ENCODE results near the gene ZMYND11. TPM values are rescaled to one million over a fixed set of nuclear protein-coding genes. Genes with fewer than 3 reads are reported as not detected.
"Not testable (repeated sequence)": the region's sequence is repeated elsewhere in the genome, so short reads cannot be mapped to it uniquely, and the experiment has no call there.

ZMYND11 gene
- total RNA-seq, 1 experiment from 2014 or later = 18.8 TPM

DNA sequence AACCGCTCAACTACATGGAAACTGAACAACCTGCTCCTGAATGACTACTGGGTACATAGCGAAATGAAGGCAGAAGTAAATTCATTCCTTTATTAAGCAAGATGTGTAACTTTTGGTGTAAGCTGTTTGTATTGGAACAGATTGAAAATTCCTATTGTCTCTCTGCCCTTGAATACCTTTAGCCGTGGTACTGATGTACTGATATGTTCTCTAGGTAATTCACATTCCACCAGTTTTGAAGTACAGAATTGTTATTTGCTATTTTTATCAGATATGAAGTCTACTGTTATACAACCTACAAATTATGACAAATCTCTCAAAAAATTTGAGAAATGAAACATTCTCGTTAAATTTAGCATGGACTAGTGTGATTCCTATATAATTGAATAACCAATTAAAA lies 17.7 kb downstream of the ZMYND11 start:
- H3K36me3 ChIP-seq (replicated peaks; ENCODE audit: control insufficient read depth, insufficient read depth, low read length) = no peaks in the 10 kb centered on the region
- no peaks in the 10 kb centered on the region for H3K27me3 ChIP-seq (ENCODE audit: control insufficient read depth, insufficient read depth, low read length)
- no peak for DNase-seq
- H3K4me3 ChIP-seq (ENCODE audit: insufficient read depth, low read depth, low read length) = no peak overlapping the region

GRCh38 chr10:154348-154747 lies 19.1 kb downstream of the ZMYND11 start:
- H3K36me3 ChIP-seq (replicated peaks; ENCODE audit: control insufficient read depth, insufficient read depth, low read length) = no peaks in the 10 kb centered on the region
- DNase-seq = no peak
- H3K4me3 ChIP-seq (ENCODE audit: insufficient read depth, low read depth, low read length) = no peak overlapping the region
- H3K27me3 ChIP-seq (ENCODE audit: control insufficient read depth, insufficient read depth, low read length) = no peaks in the 10 kb centered on the region

DNA sequence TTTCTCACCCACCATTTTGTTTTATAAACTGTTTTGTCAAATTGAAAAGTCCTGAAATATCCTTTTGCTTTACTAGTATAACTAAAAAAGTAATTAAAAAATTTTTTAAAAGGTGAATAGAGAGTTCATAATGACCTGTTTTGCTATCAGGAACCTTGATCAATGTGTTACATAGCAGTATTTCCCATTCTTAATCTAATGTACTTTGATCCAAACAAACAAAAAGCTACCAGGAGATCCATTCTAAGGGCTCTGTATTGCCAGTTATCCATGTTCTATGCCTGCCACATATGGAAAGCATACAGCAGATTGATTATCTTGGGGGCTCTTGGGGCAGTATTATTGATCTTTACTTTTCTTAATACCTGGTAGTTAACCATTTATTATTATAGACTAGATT lies 32.1 kb downstream of the ZMYND11 start:
- H3K4me3 ChIP-seq (ENCODE audit: insufficient read depth, low read depth, low read length) = no peak overlapping the region

GRCh38 chr10:173741-174140 lies 38.5 kb downstream of the ZMYND11 start:
- H3K36me3 ChIP-seq (replicated peaks; ENCODE audit: control insufficient read depth, insufficient read depth, low read length) = no peaks in the 10 kb centered on the region
- H3K4me3 ChIP-seq (ENCODE audit: insufficient read depth, low read depth, low read length) = no peak overlapping the region
- no peak for DNase-seq
- no peaks in the 10 kb centered on the region for H3K27me3 ChIP-seq (ENCODE audit: control insufficient read depth, insufficient read depth, low read length)

More for the DNA sequence above, 32.1 kb downstream of the ZMYND11 start:
- DNase-seq = no peak
- Histone ChIP-seq H3K36me3 (replicated peaks; ENCODE audit: control insufficient read depth, insufficient read depth, low read length) (no peaks in the 10 kb centered on the region), H3K27me3 (ENCODE audit: control insufficient read depth, insufficient read depth, low read length) (no peaks in the 10 kb centered on the region)

GRCh38 chr10:176677-177076 lies 41.4 kb downstream of the ZMYND11 start:
- Histone ChIP-seq H3K27me3 (ENCODE audit: control insufficient read depth, insufficient read depth, low read length) (no peaks in the 10 kb centered on the region), H3K4me3 (ENCODE audit: insufficient read depth, low read depth, low read length) (no peak overlapping the region), H3K36me3 (replicated peaks; ENCODE audit: control insufficient read depth, insufficient read depth, low read length) (no peaks in the 10 kb centered on the region)
- no peak for DNase-seq

DNA sequence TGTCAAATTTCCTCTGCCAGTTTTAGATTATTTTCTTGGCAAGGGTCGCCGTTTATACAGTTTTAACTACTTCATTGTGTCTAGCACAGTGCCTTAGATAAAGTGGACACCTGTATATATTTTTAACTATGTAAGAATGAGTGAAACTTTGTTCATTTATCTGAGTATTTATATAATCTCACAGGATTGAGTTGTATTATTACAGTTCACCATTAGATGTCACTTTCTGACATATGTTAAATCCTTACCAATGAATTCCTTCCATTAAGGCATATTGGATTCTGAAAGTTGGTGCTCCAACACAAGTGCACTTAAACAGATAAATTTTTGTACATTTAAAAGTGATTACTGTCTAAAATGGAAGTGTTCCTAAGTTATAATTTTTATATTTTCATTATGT lies 43.0 kb downstream of the ZMYND11 start:
- Histone ChIP-seq H3K27me3 (ENCODE audit: control insufficient read depth, insufficient read depth, low read length) (no peaks in the 10 kb centered on the region), H3K36me3 (replicated peaks; ENCODE audit: control insufficient read depth, insufficient read depth, low read length) (no peaks in the 10 kb centered on the region), H3K4me3 (ENCODE audit: insufficient read depth, low read depth, low read length) (no peak overlapping the region)
- DNase-seq = no peak

GRCh38 chr10:178723-179122 lies 43.5 kb downstream of the ZMYND11 start:
- Histone ChIP-seq H3K36me3 (replicated peaks; ENCODE audit: control insufficient read depth, insufficient read depth, low read length) (no peaks in the 10 kb centered on the region), H3K4me3 (ENCODE audit: insufficient read depth, low read depth, low read length) (no peak overlapping the region), H3K27me3 (ENCODE audit: control insufficient read depth, insufficient read depth, low read length) (no peaks in the 10 kb centered on the region)
- no peak for DNase-seq

GRCh38 chr10:182441-183201 lies 47.4 kb downstream of the ZMYND11 start:
- no peak for DNase-seq
- H3K27me3 ChIP-seq (ENCODE audit: control insufficient read depth, insufficient read depth, low read length) = no peaks in the 10 kb centered on the region
- no peak overlapping the region for H3K4me3 ChIP-seq (ENCODE audit: insufficient read depth, low read depth, low read length)
- no peaks in the 10 kb centered on the region for H3K36me3 ChIP-seq (replicated peaks; ENCODE audit: control insufficient read depth, insufficient read depth, low read length)

- no peak for DNase-seq
- Histone ChIP-seq H3K27me3 (ENCODE audit: control insufficient read depth, insufficient read depth, low read length) (no peaks in the 10 kb centered on the region), H3K36me3 (replicated peaks; ENCODE audit: control insufficient read depth, insufficient read depth, low read length) (no peaks in the 10 kb centered on the region)
Measured at GRCh38 chr10:184174-184573, 48.9 kb downstream of the ZMYND11 start.

DNA sequence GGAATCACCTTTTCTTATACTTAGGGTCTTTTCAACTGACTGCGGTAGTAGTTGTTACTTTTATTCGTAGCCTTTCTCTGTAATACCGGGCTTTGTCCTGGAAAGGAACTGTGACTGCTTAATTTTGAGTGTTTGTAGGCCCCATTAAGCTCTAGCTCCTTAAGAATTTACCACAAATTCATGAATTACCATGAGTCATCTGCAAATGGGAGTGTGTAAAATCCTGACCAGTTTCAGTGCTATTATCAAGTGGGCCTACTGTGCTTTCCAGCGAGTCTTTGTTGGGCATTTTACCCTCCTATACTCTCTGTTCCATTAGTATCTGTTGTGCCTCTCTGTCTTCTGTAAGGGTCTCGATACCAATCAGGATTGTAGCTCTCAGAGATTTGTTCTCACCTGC lies 49.7 kb downstream of the ZMYND11 start:
- Histone ChIP-seq H3K27me3 (ENCODE audit: control insufficient read depth, insufficient read depth, low read length) (no peaks in the 10 kb centered on the region), H3K4me3 (ENCODE audit: insufficient read depth, low read depth, low read length) (no peak overlapping the region), H3K36me3 (replicated peaks; ENCODE audit: control insufficient read depth, insufficient read depth, low read length) (no peaks in the 10 kb centered on the region)
- no peak for DNase-seq

More at GRCh38 chr10:184174-184573, 48.9 kb downstream of the ZMYND11 start:
- no peak overlapping the region for H3K4me3 ChIP-seq (ENCODE audit: insufficient read depth, low read depth, low read length)

DNA sequence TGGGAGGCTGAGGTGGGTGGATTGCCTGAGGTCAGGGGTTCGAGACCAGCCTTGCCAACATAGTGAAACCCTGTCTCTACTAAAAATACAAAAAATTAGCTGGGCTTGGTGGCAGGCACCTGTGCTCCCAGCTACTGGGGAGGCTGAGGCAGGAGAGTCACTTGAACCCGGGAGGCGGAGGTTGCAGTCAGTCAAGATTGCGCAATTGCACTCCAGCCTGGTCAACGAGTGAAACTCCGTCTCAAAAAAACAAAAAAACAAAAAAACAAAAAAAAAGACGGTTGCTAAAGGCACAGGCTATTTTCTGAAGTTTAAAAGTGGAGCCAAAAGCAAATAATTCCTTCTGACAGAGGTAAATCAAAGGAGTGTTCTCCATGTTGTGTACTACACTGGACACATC lies 50.3 kb downstream of the ZMYND11 start:
- not testable (repeated sequence) for H3K27me3 ChIP-seq (ENCODE audit: control insufficient read depth, insufficient read depth, low read length); DNase-seq; H3K36me3 ChIP-seq (replicated peaks; ENCODE audit: control insufficient read depth, insufficient read depth, low read length); H3K4me3 ChIP-seq (ENCODE audit: insufficient read depth, low read depth, low read length)

DNA sequence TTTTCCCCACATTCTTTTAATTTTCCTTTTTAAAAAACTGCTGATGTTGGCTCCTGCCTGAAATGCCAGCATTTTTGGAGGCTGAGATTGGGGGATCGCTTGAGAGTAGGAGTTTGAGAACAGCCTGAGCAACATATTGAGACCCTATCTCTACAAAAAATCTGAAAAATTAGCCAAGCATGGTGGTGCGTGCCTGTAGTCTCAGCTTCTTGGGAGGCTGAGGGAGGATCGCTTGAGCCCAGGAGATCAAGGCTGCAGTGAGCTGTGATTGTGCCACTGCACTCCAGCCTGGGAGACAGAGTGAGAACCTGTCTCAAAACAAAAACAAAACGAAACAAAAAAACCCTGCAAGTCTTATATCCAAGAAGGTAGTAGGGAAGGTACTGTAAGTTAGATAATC lies 51.7 kb downstream of the ZMYND11 start:
- no peak for DNase-seq
- H3K36me3 ChIP-seq (replicated peaks; ENCODE audit: control insufficient read depth, insufficient read depth, low read length) = no peaks in the 10 kb centered on the region
- H3K27me3 ChIP-seq (ENCODE audit: control insufficient read depth, insufficient read depth, low read length) = no peaks in the 10 kb centered on the region

GRCh38 chr10:188546-188945 lies 53.3 kb downstream of the ZMYND11 start:
- Histone ChIP-seq H3K4me3 (ENCODE audit: insufficient read depth, low read depth, low read length) (no peak overlapping the region), H3K27me3 (ENCODE audit: control insufficient read depth, insufficient read depth, low read length) (no peaks in the 10 kb centered on the region)
- no peak for DNase-seq

More for the DNA sequence above, 51.7 kb downstream of the ZMYND11 start:
- H3K4me3 ChIP-seq (ENCODE audit: insufficient read depth, low read depth, low read length) = no peak overlapping the region

DNA sequence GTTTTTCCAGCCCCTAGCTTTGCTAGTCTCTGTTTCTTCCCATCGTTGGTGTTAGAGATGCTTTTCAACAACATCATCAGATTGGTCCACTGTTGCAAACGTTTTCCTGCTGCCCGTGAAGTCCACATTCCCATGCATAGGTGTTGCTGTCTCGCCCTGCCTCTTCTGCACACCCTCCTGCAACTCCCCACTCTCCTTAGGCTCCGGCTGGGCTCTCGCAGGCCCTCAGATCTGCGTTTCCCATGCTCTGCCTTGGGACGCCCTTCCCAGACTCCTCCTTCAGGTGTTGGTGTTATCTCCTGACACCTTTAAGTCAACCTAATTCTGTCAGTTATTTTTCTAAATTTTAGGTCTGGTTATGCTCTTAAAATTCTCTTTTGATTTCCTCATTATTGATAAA lies 55.0 kb downstream of the ZMYND11 start:
- no peaks in the 10 kb centered on the region for H3K27me3 ChIP-seq (ENCODE audit: control insufficient read depth, insufficient read depth, low read length)
- no peak for DNase-seq
- H3K36me3 ChIP-seq (replicated peaks; ENCODE audit: control insufficient read depth, insufficient read depth, low read length) = no peaks in the 10 kb centered on the region
- H3K4me3 ChIP-seq (ENCODE audit: insufficient read depth, low read depth, low read length) = no peak overlapping the region

More at GRCh38 chr10:188546-188945, 53.3 kb downstream of the ZMYND11 start:
- H3K36me3 ChIP-seq (replicated peaks; ENCODE audit: control insufficient read depth, insufficient read depth, low read length) = no peaks in the 10 kb centered on the region

- DNase-seq = no peak
- Histone ChIP-seq H3K27me3 (ENCODE audit: control insufficient read depth, insufficient read depth, low read length) (no peaks in the 10 kb centered on the region), H3K36me3 (replicated peaks; ENCODE audit: control insufficient read depth, insufficient read depth, low read length) (no peaks in the 10 kb centered on the region), H3K4me3 (ENCODE audit: insufficient read depth, low read depth, low read length) (no peak overlapping the region)
Measured at GRCh38 chr10:191703-192518, 56.7 kb downstream of the ZMYND11 start.
